Mesenchymal stem cell (in vitro differentiated cells and primary cell): Measurements from ENCODE around the gene CCP110.

Experiments used
- DNase-seq: peaks from one replicate; pipeline ENCODE4 v3.0.0-alpha.2; 2013
- H2AFZ ChIP-seq: one replicate; pipeline ENCODE4 v1.6.1; 2013; ENCODE audit warnings: low read depth, mild to moderate bottlenecking, control low read depth, inconsistent platforms, low read length, moderate library complexity
- H2AK5ac ChIP-seq: 2 replicates; pipeline ENCODE4 v1.6.1; 2013; ENCODE audit warnings: low read length, moderate library complexity, mild to moderate bottlenecking, inconsistent platforms; ENCODE audit not compliant: severe bottlenecking
- H2BK120ac ChIP-seq: one replicate; pipeline ENCODE4 v1.6.1; 2013; ENCODE audit warnings: low read depth, mild to moderate bottlenecking, inconsistent platforms, low read length, moderate library complexity
- H2BK12ac ChIP-seq, 2 experiments: one replicate each; pipeline ENCODE4 v1.6.1; 2013; ENCODE audit warnings: inconsistent platforms in 2 of 2, low read length in 2 of 2, mild to moderate bottlenecking in 2 of 2, moderate library complexity in 2 of 2, control low read depth in 1 of 2
- H2BK15ac ChIP-seq: one replicate; pipeline ENCODE4 v1.6.1; 2013; ENCODE audit warnings: mild to moderate bottlenecking, low read depth, inconsistent platforms; ENCODE audit not compliant: poor library complexity, severe bottlenecking
- H2BK5ac ChIP-seq: 2 replicates; pipeline ENCODE4 v1.6.1; 2013; ENCODE audit warnings: low read depth, mild to moderate bottlenecking, low read length, control low read depth, inconsistent platforms; ENCODE audit not compliant: poor library complexity, severe bottlenecking
- H3K14ac ChIP-seq, 2 experiments: one replicate each; pipeline ENCODE4 v1.6.1; 2013; ENCODE audit warnings: inconsistent platforms in 2 of 2, low read length in 2 of 2, control low read depth in 1 of 2, mild to moderate bottlenecking in 1 of 2, moderate library complexity in 1 of 2
- H3K18ac ChIP-seq, 2 experiments: one replicate each; pipeline ENCODE4 v1.6.1; 2013; ENCODE audit warnings: inconsistent platforms in 2 of 2, low read length in 2 of 2, control low read depth in 1 of 2, low read depth in 1 of 2, mild to moderate bottlenecking in 1 of 2
- H3K23ac ChIP-seq, 2 experiments: one replicate each; pipeline ENCODE4 v1.6.1; 2013; ENCODE audit warnings: inconsistent platforms in 2 of 2, low read length in 2 of 2, mild to moderate bottlenecking in 2 of 2, moderate library complexity in 2 of 2, control low read depth in 1 of 2
- H3K27ac ChIP-seq: 2 replicates; pipeline ENCODE4 v1.5.1; 2013; ENCODE audit warnings: mild to moderate bottlenecking, moderate library complexity, low read length, control low read depth, inconsistent platforms; ENCODE audit not compliant: poor library complexity, severe bottlenecking
- H3K27me3 ChIP-seq, 2 experiments: 2 replicates each; pipeline versions ENCODE4 v1.6.1 to v1.7.0; 2013; ENCODE audit warnings: low read length in 2 of 2, mild to moderate bottlenecking in 2 of 2, moderate library complexity in 2 of 2, control low read depth in 1 of 2, inconsistent platforms in 1 of 2; ENCODE audit not compliant: control insufficient read depth in 1 of 2, insufficient read depth in 1 of 2
- H3K36me3 ChIP-seq, 2 experiments: 2 replicates each; pipeline versions ENCODE4 v1.6.1 to v1.7.0; 2013; ENCODE audit warnings: low read length in 2 of 2, control low read depth in 1 of 2, inconsistent platforms in 1 of 2, low read depth in 1 of 2, mild to moderate bottlenecking in 1 of 2; ENCODE audit not compliant: insufficient read depth in 2 of 2, control insufficient read depth in 1 of 2
- H3K4ac ChIP-seq, 2 experiments: one replicate each; pipeline ENCODE4 v1.6.1; 2013; ENCODE audit warnings: inconsistent platforms in 2 of 2, low read length in 2 of 2, mild to moderate bottlenecking in 2 of 2, moderate library complexity in 2 of 2, control low read depth in 1 of 2, low read depth in 1 of 2
- H3K4me1 ChIP-seq: 2 replicates; pipeline ENCODE4 v1.6.1; 2013; ENCODE audit warnings: low read depth, low read length, control low read depth; ENCODE audit not compliant: control insufficient read depth, insufficient read depth
- H3K4me2 ChIP-seq: 2 replicates; pipeline ENCODE4 v1.6.1; 2013; ENCODE audit warnings: low read length, mild to moderate bottlenecking, inconsistent platforms; ENCODE audit not compliant: poor library complexity, severe bottlenecking
- H3K4me3 ChIP-seq, 2 experiments: 2 replicates each; pipeline versions ENCODE4 v1.5.1 to v1.7.0; 2013; ENCODE audit warnings: low read length in 2 of 2, mild to moderate bottlenecking in 2 of 2, control low read depth in 1 of 2, low read depth in 1 of 2; ENCODE audit not compliant: insufficient read depth in 1 of 2
- H3K79me1 ChIP-seq: replicated peaks from 2 replicates; pipeline ENCODE4 v1.6.1; 2013; ENCODE audit warnings: mild to moderate bottlenecking, control low read depth, low read length, inconsistent platforms; ENCODE audit not compliant: poor library complexity, severe bottlenecking
- H3K9ac ChIP-seq: 2 replicates; pipeline ENCODE4 v1.7.0; 2013; ENCODE audit warnings: mild to moderate bottlenecking, low read length, moderate library complexity
- H3K9me3 ChIP-seq: 2 replicates; pipeline ENCODE4 v1.7.0; 2013; ENCODE audit warnings: mild to moderate bottlenecking, low read length; ENCODE audit not compliant: control insufficient read depth
- H4K8ac ChIP-seq: one replicate; pipeline ENCODE4 v1.6.1; 2013; ENCODE audit warnings: inconsistent platforms, mild to moderate bottlenecking, low read length, moderate library complexity
- H4K91ac ChIP-seq: one replicate; pipeline ENCODE4 v1.6.1; 2013; ENCODE audit warnings: mild to moderate bottlenecking, low read length, inconsistent platforms
- WGBS: methylation state at CpG from one replicate; pipeline ENCODE4 v1.1.7; 2013; ENCODE audit warnings: mixed read lengths; 5-methylcytosine and 5-hydroxymethylcytosine counted together

Gene CCP110

DNA sequence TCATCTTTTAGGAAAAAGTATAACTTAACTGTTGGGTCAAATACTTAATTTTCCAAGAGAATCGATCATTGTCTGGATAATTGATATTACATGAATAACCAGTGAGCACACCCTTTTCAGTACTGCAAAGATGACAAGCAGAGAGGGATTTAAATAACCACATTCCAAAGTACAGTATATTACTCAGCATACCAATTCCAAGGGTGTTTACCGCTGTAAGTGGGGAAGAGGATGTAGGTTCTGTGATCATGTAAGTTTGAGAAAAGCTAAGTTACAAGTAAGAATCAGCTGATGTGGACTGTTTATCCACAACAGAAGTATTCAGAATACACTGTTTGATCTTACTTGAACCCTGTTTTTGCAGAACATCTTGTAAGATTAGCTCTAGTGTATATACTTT lies 8.0 kb upstream of the CCP110 start:
- peak; percentile 73 for DNase-seq
- no peak overlapping the region for H2BK120ac ChIP-seq
- no peak overlapping the region for H2BK15ac ChIP-seq
- H3K27ac ChIP-seq, result no peak overlapping the region
- no peak overlapping the region for H2BK12ac ChIP-seq
- no peak overlapping the region for H3K9ac ChIP-seq
- H2BK5ac ChIP-seq, result no peak overlapping the region
- H3K23ac ChIP-seq, result no peak overlapping the region
- no peaks in the 10 kb centered on the region for H3K9me3 ChIP-seq
- peaks cover 8% of the 10 kb centered on the region for H3K4me1 ChIP-seq
- no peak overlapping the region for H3K18ac ChIP-seq
- H3K4ac ChIP-seq, result no peak overlapping the region
- no peak overlapping the region for H3K4me2 ChIP-seq
- no peak overlapping the region for H2AFZ ChIP-seq
- H3K36me3 ChIP-seq, result peaks cover 6 to 46% of the 10 kb centered on the region in 2 experiments
- H2AK5ac ChIP-seq, result no peak overlapping the region
- no peak overlapping the region for H4K8ac ChIP-seq
- no peaks in the 10 kb centered on the region for H3K27me3 ChIP-seq
- no peak overlapping the region for H4K91ac ChIP-seq
- WGBS, result no CpG with 5 or more reads among the region's 2 CpGs
- no peak overlapping the region for H3K14ac ChIP-seq
- peaks cover 16% of the 10 kb centered on the region for H3K79me1 ChIP-seq
- H3K4me3 ChIP-seq, result no peak overlapping the region

DNA sequence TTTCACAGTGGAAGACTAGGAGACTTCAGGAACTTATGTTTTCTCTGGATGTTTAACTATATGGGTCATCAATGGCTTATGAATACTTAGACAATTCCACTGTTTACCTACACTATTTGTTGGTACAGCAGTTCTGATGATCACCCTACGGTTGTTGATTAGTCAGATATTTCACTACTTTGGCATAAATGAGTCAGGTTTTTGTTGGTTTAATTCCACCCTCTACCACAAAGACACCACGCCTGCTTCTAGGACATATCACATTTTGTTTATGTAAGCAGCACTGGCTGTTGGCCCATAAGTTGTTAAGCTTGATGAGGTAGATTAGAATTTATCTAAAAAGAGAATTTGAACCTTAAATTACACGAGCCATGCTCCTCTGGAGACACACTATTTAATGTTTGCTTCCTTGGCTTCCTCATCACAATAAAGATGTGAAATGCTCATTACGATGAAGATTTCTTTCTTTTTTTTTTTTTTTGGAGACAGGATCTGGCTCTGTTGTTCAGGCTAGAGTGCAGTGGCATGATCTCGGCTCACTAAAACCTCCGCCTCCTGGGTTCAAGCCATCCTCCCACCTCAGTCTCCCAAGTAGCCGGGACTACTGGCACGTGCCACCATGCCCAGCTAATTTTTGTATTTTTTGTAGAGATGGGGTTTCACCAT lies 6.2 kb upstream of the CCP110 start:
- H2AFZ ChIP-seq, result no peak overlapping the region
- DNase-seq, result peak; percentile 80
- no peak overlapping the region for H3K9ac ChIP-seq
- H3K27me3 ChIP-seq, result no peaks in the 10 kb centered on the region
- H3K4me2 ChIP-seq, result no peak overlapping the region
- H3K9me3 ChIP-seq, result no peaks in the 10 kb centered on the region
- no peak overlapping the region for H3K23ac ChIP-seq
- H2BK12ac ChIP-seq, result no peak overlapping the region
- no peak overlapping the region for H3K27ac ChIP-seq
- H3K36me3 ChIP-seq, result peaks cover 3 to 43% of the 10 kb centered on the region in 2 experiments
- peaks cover 8% of the 10 kb centered on the region for H3K4me1 ChIP-seq
- H4K8ac ChIP-seq, result no peak overlapping the region
- no peak overlapping the region for H2BK120ac ChIP-seq
- H3K14ac ChIP-seq, result no peak overlapping the region
- no peak overlapping the region for H3K4me3 ChIP-seq
- H3K18ac ChIP-seq, result no peak overlapping the region
- no peak overlapping the region for H2BK15ac ChIP-seq
- H3K79me1 ChIP-seq, result peaks cover 16% of the 10 kb centered on the region
- 100% methylated on average over 1 of the region's 8 CpGs for WGBS
- H4K91ac ChIP-seq, result no peak overlapping the region
- H3K4ac ChIP-seq, result no peak overlapping the region
- no peak overlapping the region for H2BK5ac ChIP-seq
- H2AK5ac ChIP-seq, result no peak overlapping the region

- Histone ChIP-seq H2BK5ac (no peak overlapping the region), H3K27ac (no peak overlapping the region), H3K4ac (no peak overlapping the region), H2AK5ac (no peak overlapping the region), H2AFZ (no peak overlapping the region), H3K14ac (no peak overlapping the region), H3K36me3 (peaks cover 3 to 35% of the 10 kb centered on the region in 2 experiments), H3K79me1 (peaks cover 16% of the 10 kb centered on the region), H3K9me3 (no peaks in the 10 kb centered on the region), H3K18ac (no peak overlapping the region), H3K4me1 (peaks cover 9% of the 10 kb centered on the region), H2BK15ac (no peak overlapping the region), H3K4me3 (no peak overlapping the region), H3K23ac (no peak overlapping the region), H4K91ac (no peak overlapping the region), H2BK120ac (no peak overlapping the region), H3K9ac (no peak overlapping the region), H4K8ac (no peak overlapping the region), H3K4me2 (no peak overlapping the region), H3K27me3 (no peaks in the 10 kb centered on the region), H2BK12ac (no peak overlapping the region)
- 95% methylated on average over 1 of the region's 2 CpGs for WGBS
- no peak for DNase-seq
Measured at GRCh38 chr16:19518388-19518787, 5.4 kb upstream of the CCP110 start.

GRCh38 chr16:19520861-19521331 lies 2.8 kb upstream of the CCP110 start:
- Histone ChIP-seq H3K4me2 (peak overlapping the region; percentile 84), H4K8ac (no peak overlapping the region), H3K36me3 (peaks cover 0 to 16% of the 10 kb centered on the region in 2 experiments), H3K18ac (no peak overlapping the region), H3K27ac (peak overlapping the region; percentile 82), H2AK5ac (no peak overlapping the region), H3K9ac (peak overlapping the region; percentile 91), H3K4me3 (peak overlapping the region in 1 of 2 experiments; percentile 94), H3K14ac (no peak overlapping the region), H2BK120ac (no peak overlapping the region), H3K4me1 (peaks cover 9% of the 10 kb centered on the region), H3K9me3 (no peaks in the 10 kb centered on the region), H2AFZ (no peak overlapping the region), H3K79me1 (peaks cover 18% of the 10 kb centered on the region), H3K23ac (no peak overlapping the region), H2BK5ac (no peak overlapping the region), H2BK12ac (no peak overlapping the region), H3K4ac (peak overlapping the region in 1 of 2 experiments; percentile 63), H2BK15ac (no peak overlapping the region), H3K27me3 (no peaks in the 10 kb centered on the region), H4K91ac (no peak overlapping the region)
- WGBS, result 6% methylated on average over 8 of the region's 8 CpGs
- DNase-seq, result peak; percentile 52
